ENCODE data around the gene CEP43.

Gene CEP43

DNA sequence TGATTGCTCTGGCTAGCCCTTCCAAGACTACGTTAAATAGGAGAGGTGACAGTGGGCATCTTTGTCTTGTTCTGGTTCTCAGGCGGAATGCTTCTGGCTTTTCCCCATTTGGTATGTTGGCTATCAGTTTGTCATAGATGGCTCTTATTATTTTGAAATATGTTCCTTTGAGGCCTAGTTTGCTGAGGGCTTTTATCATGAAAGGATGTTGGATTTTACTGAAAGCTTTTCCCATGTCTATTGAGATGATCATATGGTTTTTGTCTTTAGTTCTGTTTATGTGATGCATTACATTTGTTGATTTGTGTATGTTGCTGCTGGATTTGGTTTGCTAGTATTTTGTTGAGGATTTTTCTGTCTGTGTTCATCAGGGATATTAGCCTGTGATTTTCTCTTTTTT lies 32.9 kb upstream of the CEP43 start:
- no peak for DNase-seq (ENCODE audit: low read depth in 3 of 3)

DNA sequence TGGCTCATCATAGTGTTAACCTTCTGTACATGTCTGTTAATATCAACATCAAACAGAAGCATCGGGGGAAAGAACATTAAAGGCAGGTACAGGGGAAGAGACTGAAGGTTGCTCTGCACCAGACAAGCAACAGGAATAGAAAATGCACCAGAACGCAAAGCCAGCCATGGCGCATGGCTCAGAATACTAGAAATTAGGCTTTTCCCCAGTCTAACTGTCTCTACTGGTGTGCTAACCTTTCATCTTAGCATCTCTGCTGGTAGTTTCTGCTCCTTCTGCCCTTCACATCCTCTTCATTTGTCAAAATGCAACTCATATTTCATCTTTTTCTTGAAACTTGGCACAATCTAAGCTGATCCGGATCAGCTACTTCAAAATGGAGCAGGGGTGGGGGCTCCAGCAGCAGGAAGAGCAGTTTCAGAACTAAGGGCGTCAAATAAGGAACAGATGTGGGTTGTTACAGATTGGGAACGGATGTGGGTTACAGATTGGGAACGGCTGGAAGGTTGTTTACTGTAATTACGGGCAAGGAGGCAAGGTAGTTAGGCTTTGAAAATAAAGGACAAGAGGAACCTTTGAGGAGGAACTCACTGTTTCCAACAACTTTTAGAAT lies 29.7 kb upstream of the CEP43 start:
- no peak for DNase-seq (ENCODE audit: low read depth in 3 of 3)

DNA sequence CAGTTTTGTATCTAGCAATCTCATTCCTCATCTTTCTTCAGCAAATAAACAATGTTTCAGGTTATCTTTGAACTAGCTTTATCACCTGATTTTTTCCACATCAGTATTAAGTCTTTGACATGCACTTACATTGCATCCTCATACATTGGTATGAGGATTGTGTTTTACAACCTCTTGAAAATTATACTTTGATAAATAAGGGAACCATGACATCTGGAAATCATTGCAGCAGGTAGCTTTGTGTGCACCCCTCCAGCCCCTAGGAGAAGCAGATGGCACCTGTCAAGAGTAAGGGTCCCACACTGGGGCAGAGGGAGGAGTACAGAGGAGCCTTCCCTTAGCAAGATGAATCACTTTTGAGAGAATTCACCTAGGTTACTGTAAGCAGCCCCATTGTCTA lies 29.1 kb upstream of the CEP43 start:
- DNase-seq (ENCODE audit: low read depth in 3 of 3) = no peak

DNA sequence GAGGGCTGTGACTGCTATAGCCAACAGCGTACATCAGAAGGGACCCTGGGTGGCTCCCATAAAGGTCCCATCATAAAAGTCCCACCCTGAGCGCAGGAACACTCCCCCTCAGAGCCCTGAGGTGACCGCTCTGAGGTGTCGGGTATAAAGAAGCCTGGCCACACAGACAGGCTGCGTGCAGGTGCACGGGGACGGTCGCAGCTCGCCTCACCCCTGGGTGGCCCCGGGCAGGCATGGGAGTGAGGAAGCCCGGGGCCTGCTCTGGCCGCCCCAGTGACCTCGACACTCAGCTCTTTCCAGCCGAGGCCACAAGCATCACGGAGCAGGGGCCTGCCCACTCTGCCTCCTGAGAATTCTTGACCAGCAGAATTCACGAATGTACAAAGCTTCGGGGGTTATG lies 28.4 kb upstream of the CEP43 start:
- DNase-seq (ENCODE audit: low read depth in 3 of 3) = no peak

DNA sequence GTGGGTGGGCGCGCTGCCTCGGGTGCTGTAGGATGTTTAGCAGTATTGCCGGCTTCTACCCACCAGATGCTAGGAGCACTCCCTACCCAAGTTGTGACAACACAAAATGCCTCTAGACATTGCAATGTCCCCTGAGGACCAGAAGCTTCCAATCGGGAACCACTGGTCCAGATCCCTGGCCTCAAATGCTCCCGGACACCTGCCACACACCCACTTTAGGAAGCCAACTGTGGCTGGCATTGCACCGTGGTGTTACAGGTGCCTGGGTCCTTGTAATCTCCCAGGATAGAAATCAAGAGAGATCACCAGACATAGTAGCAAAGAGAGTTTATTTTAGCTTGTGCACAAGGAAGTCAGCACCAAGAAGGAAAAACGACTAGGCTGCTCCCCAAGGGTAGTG lies 27.9 kb upstream of the CEP43 start:
- DNase-seq (ENCODE audit: low read depth in 3 of 3) = no peak

DNA sequence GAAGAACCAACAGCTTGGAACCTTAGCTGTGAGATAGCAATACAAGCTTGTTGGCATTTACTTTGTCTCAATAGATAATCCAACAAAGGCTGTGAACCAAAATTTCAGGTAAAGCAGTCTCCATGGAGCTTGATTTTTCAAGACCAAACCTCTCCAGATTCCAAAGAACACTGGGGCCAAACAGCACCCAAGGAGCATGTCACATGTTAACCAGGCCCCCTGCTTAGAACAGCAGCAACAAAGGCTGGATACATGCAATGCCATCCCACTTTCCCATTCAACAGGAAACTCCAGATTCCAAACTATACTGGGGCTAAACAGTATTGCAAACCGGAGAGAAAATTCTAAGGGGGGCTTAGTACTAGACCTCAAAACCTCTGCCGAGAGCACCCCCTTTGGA lies 27.1 kb upstream of the CEP43 start:
- DNase-seq (ENCODE audit: low read depth in 3 of 3) = no peak

DNA sequence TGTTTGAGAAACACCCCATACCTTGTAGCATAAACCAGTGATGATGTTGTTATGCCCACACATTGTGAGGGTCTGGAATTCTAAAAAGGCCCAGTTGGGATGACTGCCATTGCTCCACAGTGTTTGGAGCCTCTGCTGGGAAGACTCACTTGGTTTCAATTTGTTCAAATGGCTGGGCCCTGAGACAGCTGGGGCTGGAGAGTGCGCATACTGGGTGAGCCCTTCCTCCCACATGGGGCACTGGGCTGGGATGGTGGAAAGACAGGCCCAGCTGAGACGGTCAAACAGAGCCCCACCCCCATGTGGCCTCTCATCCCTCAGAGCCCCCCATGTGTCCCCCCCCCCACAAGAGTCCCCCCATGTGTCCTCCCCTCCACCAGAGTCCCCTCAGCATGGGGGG lies 22.6 kb upstream of the CEP43 start:
- no peak for DNase-seq (ENCODE audit: low read depth in 3 of 3)

DNA sequence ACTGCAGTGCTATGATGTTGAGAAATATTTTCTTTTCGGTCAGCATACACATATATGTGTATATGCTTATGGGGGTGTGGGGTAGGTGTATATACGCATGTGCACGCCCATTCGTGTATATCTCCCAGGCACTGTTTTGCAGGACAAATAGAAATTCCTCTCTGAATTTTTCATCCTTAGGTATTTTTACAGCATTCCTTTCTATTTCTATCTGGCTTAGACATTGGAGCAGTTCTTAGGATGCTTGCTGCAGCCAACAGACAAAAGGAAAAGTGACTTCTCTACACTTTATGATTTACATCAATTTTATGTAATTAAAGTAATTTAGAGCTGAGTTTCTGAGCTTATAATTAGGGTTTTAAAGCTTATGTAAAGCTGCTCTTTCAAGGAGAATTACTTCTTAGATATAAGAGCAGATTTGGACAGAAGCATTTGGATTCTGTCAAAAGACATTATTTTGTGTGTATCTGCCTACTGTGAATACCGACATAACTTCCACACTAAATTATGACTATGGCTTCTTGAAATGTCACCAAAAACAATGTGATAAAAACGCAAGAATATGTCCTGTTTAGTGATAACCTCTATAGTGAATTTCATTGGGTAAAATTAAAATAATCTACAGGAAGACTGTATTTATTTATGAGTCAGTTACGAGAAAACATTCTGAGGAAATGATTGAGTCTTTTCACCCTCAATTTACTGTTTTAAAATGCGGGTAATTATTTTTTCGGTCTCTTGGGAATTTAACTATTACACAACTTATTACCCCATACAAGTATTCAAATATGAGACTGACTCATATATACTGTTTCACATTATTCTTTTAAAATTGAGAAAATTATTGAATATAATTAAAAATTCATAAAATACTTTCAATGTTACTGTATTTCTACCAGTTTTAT lies 21.3 kb upstream of the CEP43 start:
- DNase-seq (ENCODE audit: low read depth in 3 of 3) = no peak

DNA sequence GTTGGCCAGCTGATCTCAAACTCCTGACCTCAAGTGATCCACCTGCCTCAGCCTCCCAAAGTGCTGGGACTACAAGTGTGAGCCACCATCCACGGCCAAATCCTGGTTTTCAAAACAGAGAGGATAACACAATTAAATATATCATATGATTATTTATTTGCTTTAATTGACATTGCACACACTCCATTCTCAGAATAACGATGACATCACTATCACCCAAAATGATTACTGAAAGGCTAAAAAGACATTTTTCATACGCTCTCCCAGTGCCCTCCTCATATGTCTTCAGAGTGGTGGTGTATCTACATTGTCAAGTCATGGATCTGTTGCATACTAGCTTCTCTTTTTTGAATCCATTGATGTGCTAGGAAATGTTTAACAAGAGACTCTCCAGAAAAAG lies 18.5 kb upstream of the CEP43 start:
- no peak for DNase-seq (ENCODE audit: low read depth in 3 of 3)

- DNase-seq (ENCODE audit: low read depth in 3 of 3) = no peak
Measured at GRCh38 chr6:166987448-166987847, 11.7 kb upstream of the CEP43 start.

DNA sequence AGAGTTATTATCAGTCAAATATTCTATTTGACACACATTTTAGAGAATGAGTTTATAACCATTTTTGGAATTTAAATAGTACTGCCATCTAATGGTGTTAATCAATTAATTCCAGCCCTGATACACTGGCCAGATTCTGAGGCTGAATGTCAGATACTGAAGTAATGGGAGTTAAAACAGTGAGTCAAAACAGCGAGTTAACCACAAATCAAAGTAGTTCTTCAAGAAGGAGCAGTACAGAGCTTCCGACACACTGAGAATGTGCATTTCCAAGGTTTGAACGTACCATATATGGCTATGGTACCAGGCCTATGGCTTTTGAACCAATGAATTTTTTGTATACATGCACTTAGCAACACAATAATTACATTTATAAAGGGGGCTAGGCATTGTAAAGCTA lies 11.3 kb upstream of the CEP43 start:
- DNase-seq (ENCODE audit: low read depth in 3 of 3) = no peak

GRCh38 chr6:166988674-166989201 lies 10.5 kb upstream of the CEP43 start:
- no peak for DNase-seq (ENCODE audit: low read depth in 3 of 3)

- peak in 2 of 3 experiments; percentile 13 to 15 for DNase-seq (ENCODE audit: low read depth in 3 of 3)
Measured at GRCh38 chr6:166989427-166990032, 9.7 kb upstream of the CEP43 start.

DNA sequence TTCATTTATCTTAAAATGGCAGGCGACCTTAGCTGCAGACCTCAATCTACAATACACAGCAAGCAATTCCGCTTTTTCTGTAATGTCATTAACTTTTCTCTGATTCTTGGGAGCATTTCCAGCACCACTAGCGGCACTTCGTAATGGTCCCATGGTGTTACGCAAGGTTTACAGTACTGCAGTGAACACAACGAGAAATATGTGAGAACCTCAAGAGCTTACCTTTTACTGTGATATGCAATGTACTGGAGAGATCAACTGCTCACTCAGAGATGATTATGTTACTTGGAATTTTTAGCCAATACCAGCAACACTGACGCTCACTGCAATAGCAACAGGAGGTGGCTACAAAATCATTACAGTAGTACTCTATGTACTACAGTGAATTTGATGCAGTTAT lies 2.8 kb upstream of the CEP43 start:
- no peak for DNase-seq (ENCODE audit: low read depth in 3 of 3)

DNA sequence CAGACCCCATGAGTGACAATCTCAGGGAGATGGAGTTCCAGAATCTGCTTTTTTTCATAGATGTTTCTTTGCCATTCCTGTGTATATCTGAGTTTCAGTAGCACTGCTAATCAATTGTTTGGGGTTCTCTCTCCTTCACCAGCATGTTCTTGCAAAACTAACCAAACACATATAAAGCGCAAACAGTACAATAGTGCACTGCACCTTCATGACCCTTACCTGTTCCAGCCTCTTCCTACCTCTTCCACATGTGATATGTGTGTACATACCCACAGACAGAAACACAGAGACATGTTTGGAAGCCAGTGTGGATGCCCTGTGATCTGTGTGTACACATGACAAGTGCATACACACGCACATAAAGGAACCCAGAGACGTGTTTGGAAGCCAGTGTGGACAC lies 1.8 kb upstream of the CEP43 start:
- no peak for DNase-seq (ENCODE audit: low read depth in 3 of 3)

DNA sequence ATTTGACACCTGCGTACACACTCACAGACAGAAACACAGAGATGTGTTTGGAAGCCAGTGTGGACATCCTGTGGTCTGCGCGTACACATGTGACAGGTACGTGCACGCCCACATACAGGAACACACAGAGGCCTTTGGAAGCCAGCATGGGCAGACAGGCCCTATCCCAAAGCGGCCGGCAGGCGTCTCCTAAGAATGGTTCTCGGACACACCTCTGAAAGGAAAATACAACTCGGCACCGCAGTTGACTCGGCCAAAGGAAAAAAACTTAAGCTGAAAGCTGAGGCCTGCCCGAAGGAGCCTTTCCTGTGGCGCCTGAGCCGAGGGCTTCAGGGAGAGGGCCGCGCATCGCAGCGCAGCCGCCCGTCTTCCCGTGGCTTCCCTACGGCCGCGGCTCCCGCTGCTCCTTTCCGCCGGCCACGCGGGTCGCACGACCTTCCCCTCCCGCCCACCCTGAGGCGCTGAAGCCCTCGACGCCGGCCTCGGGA lies 1.4 kb upstream of the CEP43 start:
- peak in 1 of 3 experiments; percentile 15 for DNase-seq (ENCODE audit: low read depth in 3 of 3)

- peak in 2 of 3 experiments; percentile 4 to 12 for DNase-seq (ENCODE audit: low read depth in 3 of 3)
Measured at GRCh38 chr6:166998256-166999144, 697 bp upstream of the CEP43 start.

DNA sequence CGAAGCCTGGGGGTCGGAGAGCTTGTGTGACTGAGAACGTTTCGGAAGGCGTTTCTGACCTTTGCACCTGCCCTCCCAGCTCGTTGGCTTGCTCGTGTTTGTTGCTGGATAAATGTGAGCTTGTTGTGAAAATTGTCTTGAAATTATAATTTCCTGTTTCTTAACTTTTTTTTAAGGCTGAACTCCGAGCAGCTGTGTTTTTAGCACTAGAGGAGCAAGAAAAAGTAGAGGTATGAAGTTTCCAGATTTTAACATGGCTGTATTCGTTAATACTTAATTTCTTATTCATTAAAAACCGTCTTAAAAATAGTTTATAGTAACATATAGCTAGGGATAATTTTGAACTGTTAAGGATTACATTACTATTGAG lies 672 bp downstream of the CEP43 start:
- DNase-seq (ENCODE audit: low read depth in 3 of 3) = no peak

DNA sequence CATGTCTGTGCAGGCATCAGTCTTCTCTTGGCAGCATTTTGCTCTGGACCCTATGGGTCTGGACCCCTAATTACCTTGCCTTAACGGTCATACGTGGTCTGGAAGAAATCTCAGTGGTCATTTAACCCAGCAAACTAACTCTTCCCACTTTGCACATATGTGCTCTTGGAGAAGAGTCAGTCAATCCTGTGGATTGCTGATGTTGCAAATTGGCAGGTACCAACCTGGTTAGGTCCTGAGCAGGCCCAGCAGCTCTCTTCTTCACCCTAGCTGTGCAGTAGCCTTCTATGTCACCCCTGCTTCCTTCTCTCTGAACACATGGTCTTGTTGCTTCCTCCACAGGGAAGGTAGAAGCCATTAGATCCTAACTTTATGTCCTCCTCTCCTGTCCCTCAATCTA lies 1.6 kb downstream of the CEP43 start:
- no peak for DNase-seq (ENCODE audit: low read depth in 3 of 3)

DNA sequence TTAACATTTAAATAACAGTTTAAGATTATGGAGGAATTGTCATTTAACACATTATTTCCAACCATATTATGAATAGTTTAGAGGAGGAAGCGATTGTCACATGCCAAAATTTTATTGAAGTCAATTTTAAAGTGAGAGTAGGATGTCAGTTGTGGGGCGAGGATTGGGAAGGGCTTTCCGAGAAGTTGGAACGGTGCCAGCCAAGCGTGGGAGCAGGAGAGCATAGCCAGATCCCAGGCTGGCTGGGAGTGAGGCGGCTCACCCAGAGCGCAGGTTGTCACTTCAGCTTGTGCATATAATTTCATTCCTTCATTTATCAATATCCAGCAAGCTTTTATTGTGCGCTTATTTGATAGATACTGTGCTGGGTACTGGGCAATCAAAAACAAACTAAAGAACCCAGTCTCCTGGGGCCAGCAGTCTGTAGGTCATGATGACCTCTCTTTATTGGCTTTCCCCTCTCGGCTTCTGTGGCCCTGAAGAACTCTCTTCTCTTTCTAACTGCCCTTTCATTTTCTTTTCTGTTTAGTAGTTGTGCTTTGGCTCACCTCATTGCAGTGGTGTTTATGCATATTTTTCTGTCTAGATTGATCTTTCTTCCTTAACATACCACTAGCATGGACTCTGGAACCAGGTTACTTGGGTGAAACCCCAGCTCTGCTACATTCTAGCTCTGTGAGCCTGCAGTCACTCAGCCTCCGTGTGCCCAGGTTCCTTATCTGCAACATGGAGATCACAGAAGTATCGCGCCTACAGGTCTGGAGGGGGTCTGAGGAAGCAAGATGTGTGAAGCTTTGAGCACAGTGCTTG lies 6.4 kb downstream of the CEP43 start:
- DNase-seq (ENCODE audit: low read depth in 3 of 3) = no peak

DNA sequence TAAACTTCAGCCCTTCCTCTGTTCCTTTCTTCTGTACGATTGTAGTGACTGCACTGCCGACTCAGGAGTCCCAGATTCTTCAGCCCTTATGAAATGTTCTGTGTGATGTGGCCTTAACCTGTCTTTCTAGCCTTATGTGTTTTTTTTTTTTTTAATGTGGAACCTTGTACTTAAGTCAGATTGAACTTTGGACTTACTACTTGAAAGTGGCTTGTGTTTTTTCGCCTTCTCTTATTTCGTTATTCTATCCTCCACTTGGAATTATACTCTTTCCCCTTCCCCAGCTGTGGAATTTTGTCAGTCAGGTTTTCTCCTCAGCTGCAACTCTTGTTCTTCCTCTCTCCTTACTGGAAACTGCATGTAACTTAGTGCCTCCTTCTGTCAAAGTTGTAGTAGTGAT lies 8.8 kb downstream of the CEP43 start:
- no peak for DNase-seq (ENCODE audit: low read depth in 3 of 3)
